CD14-positive monocyte (primary cell): ENCODE measurements around the gene CREBBP. TPM values are rescaled to one million over a fixed set of nuclear protein-coding genes. Genes with fewer than 3 reads are reported as not detected.

Experiments
- DNase-seq, 3 donors: peaks; one replicate each; pipeline ENCODE4 v3.0.0-alpha.2; 2011 to 2022
- H2AFZ ChIP-seq: 2 replicates; pipeline ENCODE4 v1.6.0; 2012; ENCODE audit warnings: mild to moderate bottlenecking, low read depth, low read length, inconsistent platforms; ENCODE audit not compliant: insufficient read depth, poor library complexity, severe bottlenecking
- H3K27ac ChIP-seq, 2 donors: 1 replicate in 1 of 2; 2 replicates in 1 of 2; pipeline ENCODE4 v1.5.1; 2012 to 2013; ENCODE audit warnings: low read length in 2 of 2, control low read depth in 1 of 2, inconsistent platforms in 1 of 2, low read depth in 1 of 2, mild to moderate bottlenecking in 1 of 2
- H3K27me3 ChIP-seq, 2 donors: one replicate each; pipeline versions ENCODE4 v1.6.0 to v1.6.1; 2011 to 2013; ENCODE audit warnings: low read length in 2 of 2; ENCODE audit not compliant: control insufficient read depth in 2 of 2, insufficient read depth in 2 of 2
- H3K36me3 ChIP-seq, 2 donors: replicated peaks in 1 of 2; 1 replicate in 1 of 2; 2 replicates in 1 of 2; pipeline versions ENCODE4 v1.5.1 to v1.6.1; 2012 to 2013; ENCODE audit warnings: low read length in 2 of 2, control low read depth in 1 of 2, inconsistent platforms in 1 of 2, mild to moderate bottlenecking in 1 of 2; ENCODE audit not compliant: insufficient read depth in 2 of 2, control insufficient read depth in 1 of 2
- H3K4me1 ChIP-seq, 2 donors: 1 replicate in 1 of 2; 2 replicates in 1 of 2; pipeline versions ENCODE4 v1.5.1 to v1.6.1; 2012 to 2013; ENCODE audit warnings: low read length in 2 of 2, control low read depth in 1 of 2, inconsistent platforms in 1 of 2, mild to moderate bottlenecking in 1 of 2, moderate library complexity in 1 of 2; ENCODE audit not compliant: insufficient read depth in 2 of 2, control insufficient read depth in 1 of 2
- H3K4me2 ChIP-seq: replicated peaks from 2 replicates; pipeline ENCODE3; 2012; ENCODE audit warnings: low read length, moderate library complexity, mild to moderate bottlenecking; ENCODE audit not compliant: poor library complexity, severe bottlenecking; ENCODE audit errors: extremely low read depth
- H3K4me3 ChIP-seq, 3 experiments: fragments of 200-600 bp in 1 of 3; sonication (generic) in 1 of 3; replicated peaks in 1 of 3; 1 replicate in 2 of 3; 2 replicates in 1 of 3; pipeline ENCODE4 v1.5.1; 2011 to 2013; ENCODE audit warnings: low read length in 3 of 3, mild to moderate bottlenecking in 3 of 3, control low read depth in 2 of 3, low read depth in 2 of 3, inconsistent platforms in 1 of 3, moderate library complexity in 1 of 3
- H3K79me2 ChIP-seq: 2 replicates; pipeline ENCODE4 v1.6.0; 2012; ENCODE audit warnings: mild to moderate bottlenecking, control low read depth, inconsistent platforms, low read length, moderate library complexity; ENCODE audit not compliant: insufficient read depth
- H3K9ac ChIP-seq: 2 replicates; pipeline ENCODE4 v1.6.0; 2017; ENCODE audit warnings: low read length, mild to moderate bottlenecking; ENCODE audit not compliant: insufficient read depth, poor library complexity, severe bottlenecking
- H3K9me3 ChIP-seq, 2 donors: replicated peaks in 1 of 2; 1 replicate in 1 of 2; 2 replicates in 1 of 2; pipeline versions ENCODE4 v1.5.1 to v1.6.1; 2012 to 2013; ENCODE audit warnings: low read length in 2 of 2, control low read depth in 1 of 2; ENCODE audit not compliant: control insufficient read depth in 1 of 2, insufficient read depth in 1 of 2
- H4K20me1 ChIP-seq: 2 replicates; pipeline ENCODE4 v1.6.0; 2012; ENCODE audit warnings: mild to moderate bottlenecking, low read length, control low read depth, moderate library complexity; ENCODE audit not compliant: insufficient read depth
- H3K27ac Mint-ChIP-seq, 7 donors: one replicate each; pipeline ENCODE4 v1.8.0; 2020; ENCODE audit warnings: mild to moderate bottlenecking in 7 of 7, mixed read lengths in 7 of 7, moderate library complexity in 6 of 7, inconsistent platforms in 2 of 7
- H3K27me3 Mint-ChIP-seq, 3 donors: one replicate each; pipeline ENCODE4 v1.8.0; 2021 to 2022; ENCODE audit warnings: low read depth in 3 of 3, mild to moderate bottlenecking in 3 of 3, mixed read lengths in 3 of 3, moderate library complexity in 3 of 3, inconsistent platforms in 1 of 3
- H3K36me3 Mint-ChIP-seq, 2 donors: one replicate each; pipeline ENCODE4 v1.8.0; 2020; ENCODE audit warnings: mixed read lengths in 2 of 2, inconsistent platforms in 1 of 2, mild to moderate bottlenecking in 1 of 2
- H3K4me1 Mint-ChIP-seq: one replicate; pipeline ENCODE4 v1.8.0; 2020; ENCODE audit warnings: mild to moderate bottlenecking, mixed read lengths
- H3K4me3 Mint-ChIP-seq, 2 donors: one replicate each; pipeline ENCODE4 v1.8.0; 2020; ENCODE audit warnings: mild to moderate bottlenecking in 2 of 2, mixed read lengths in 2 of 2, moderate library complexity in 1 of 2
- H3K9me3 Mint-ChIP-seq, 7 donors: one replicate each; pipeline ENCODE4 v1.8.0; 2020 to 2022; ENCODE audit warnings: mixed read lengths in 7 of 7, mild to moderate bottlenecking in 6 of 7, moderate library complexity in 6 of 7, inconsistent platforms in 2 of 7
- CTCF ChIP-seq: fragments of 200-600 bp; IDR thresholded peaks from one replicate; pipeline ENCODE4 v1.8.0; 2022; ENCODE audit warnings: antibody characterized with exemption, mild to moderate bottlenecking
- WGBS: methylation state at CpG from one replicate; pipeline ENCODE4 v1.1.5; 2013; ENCODE audit warnings: missing lambda C conversion rate; ENCODE audit not compliant: insufficient coverage; 5-methylcytosine and 5-hydroxymethylcytosine counted together
- intact Hi-C, 2 donors: fragments of 100-400 bp; cut with micrococcal nuclease; formaldehyde crosslinking; loops; one replicate each; pipeline versions ENCODE4 v1.15.0 to v1.15.1; 2023
- polyA plus RNA-seq, 3 donors: library from polyadenylated mRNA; depleted of rRNA in 1 of 3; unstranded in 2 of 3; stranded (reverse) in 1 of 3; fragments of 300-500 nt in 2 of 3; fragments of >200 nt in 1 of 3; fragmentation: Illumina TruSeq in 2 of 3; gene quantifications; 1 replicate in 2 of 3; 2 replicates in 1 of 3; pipeline ENCODE4 v1.2.3, GENCODE V29; 2012 to 2021

CREBBP gene
- polyA plus RNA-seq, 3 donors = 2.1 to 26.9 (median 6.2) TPM

DNA sequence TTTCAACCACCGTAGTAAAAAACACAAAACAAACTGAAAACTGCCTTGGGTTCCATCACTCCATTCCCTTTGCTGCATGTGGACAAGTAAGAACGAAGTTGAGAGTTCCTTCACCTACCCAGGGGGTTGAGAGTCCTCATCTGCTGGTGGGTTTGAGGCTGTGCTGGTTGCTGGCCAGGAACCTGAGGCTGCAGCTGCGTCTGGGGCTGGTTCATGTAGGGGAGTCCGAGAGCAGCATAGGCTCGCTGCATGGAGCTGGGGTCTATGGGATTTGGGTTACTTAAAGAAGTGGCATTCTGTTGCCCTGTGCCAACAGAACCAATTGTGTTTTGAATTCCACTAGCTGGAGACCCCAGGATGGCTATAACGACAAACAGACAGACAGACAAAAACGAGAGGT lies 97.9 kb downstream of the CREBBP start:
- H3K36me3 Mint-ChIP-seq = peaks cover 82 to 94% of the 10 kb centered on the region in 2 donors
- intact Hi-C loops = no loop called here

GRCh38 chr16:3781421-3781820 lies 99.1 kb downstream of the CREBBP start:
- no peak overlapping the region for H2AFZ ChIP-seq
- no peak overlapping the region for H3K4me2 ChIP-seq
- Mint-ChIP-seq H3K27ac (peak overlapping the region in 1 of 7 donors; percentile 39), H3K36me3 (peaks cover 84 to 96% of the 10 kb centered on the region in 2 donors), H3K9me3 (no peaks in the 10 kb centered on the region), H3K4me3 (no peak overlapping the region), H3K4me1 (no peaks in the 10 kb centered on the region), H3K27me3 (peaks cover 0 to 4% (median 0%) of the 10 kb centered on the region in 3 donors)
- no peak for DNase-seq
- no peak overlapping the region for H3K4me3 ChIP-seq
- WGBS = no CpG with 5 or more reads among the region's 4 CpGs
- H4K20me1 ChIP-seq = peaks cover 94% of the 10 kb centered on the region
- no peaks in the 10 kb centered on the region for H3K27me3 ChIP-seq
- H3K9ac ChIP-seq = no peak overlapping the region
- H3K4me1 ChIP-seq = no peaks in the 10 kb centered on the region
- no peak for TF ChIP-seq CTCF
- no peaks in the 10 kb centered on the region for H3K9me3 ChIP-seq
- H3K79me2 ChIP-seq = peaks cover 33% of the 10 kb centered on the region
- no peak overlapping the region for H3K27ac ChIP-seq
- intact Hi-C loops = no loop called here
- H3K36me3 ChIP-seq = peaks cover 70 to 95% of the 10 kb centered on the region in 2 donors

More for the DNA sequence above, 97.9 kb downstream of the CREBBP start:
- Histone ChIP-seq H3K27ac (no peak overlapping the region), H4K20me1 (peaks cover 98% of the 10 kb centered on the region), H3K79me2 (peaks cover 43% of the 10 kb centered on the region), H3K4me2 (no peak overlapping the region), H3K27me3 (no peaks in the 10 kb centered on the region), H3K4me1 (no peaks in the 10 kb centered on the region), H2AFZ (no peak overlapping the region), H3K36me3 (peaks cover 72 to 98% of the 10 kb centered on the region in 2 donors), H3K4me3 (no peak overlapping the region), H3K9ac (no peak overlapping the region), H3K9me3 (no peaks in the 10 kb centered on the region)
- 100% methylated on average over 3 of the region's 7 CpGs for WGBS
- Mint-ChIP-seq H3K27ac (no peak overlapping the region), H3K9me3 (no peaks in the 10 kb centered on the region), H3K27me3 (peaks cover 0 to 4% (median 0%) of the 10 kb centered on the region in 3 donors), H3K4me1 (no peaks in the 10 kb centered on the region), H3K4me3 (no peak overlapping the region)
- TF ChIP-seq CTCF = no peak
- no peak for DNase-seq
